ENCODE results near the gene DNAH12. TPM values are rescaled to one million over a fixed set of nuclear protein-coding genes. Genes with fewer than 3 reads are reported as not detected.

DNAH12 gene
- total RNA-seq, 1 donor from 2014 or later: 0.25 TPM

Other genes with a start within 250 kb of the DNAH12 start
- 19.8 and 27.3 TPM in 2 replicates for gene PDE12, start 11.9 kb upstream of the DNAH12 start, total RNA-seq
- gene ARF4, start 53.0 kb upstream of the DNAH12 start, total RNA-seq: 244 and 291 TPM in 2 replicates
- gene DENND6A, start 148.7 kb upstream of the DNAH12 start, total RNA-seq: 26.7 and 32.6 TPM in 2 replicates
- 61.5 and 130 TPM in 2 replicates for gene SLMAP, start 212.0 kb upstream of the DNAH12 start, total RNA-seq